Upper lobe of right lung (tissue), 1 donor: Measurements from ENCODE around the gene RAB11FIP5. TPM values are rescaled to one million over a fixed set of nuclear protein-coding genes. Genes with fewer than 3 reads are reported as not detected.

Experiments used
- ATAC-seq: fragments of 200-7000 bp; cut with Tn5 transposase; one replicate; pipeline ENCODE4 v1.9.1; 2020; ENCODE audit warnings: mild to moderate bottlenecking, moderate library complexity
- DNase-seq: peaks from one replicate; pipeline ENCODE4 v3.0.0-alpha.2; 2020
- H3K27ac ChIP-seq: fragments of 200-600 bp; one replicate; pipeline ENCODE4 v1.8.0; 2022
- H3K27me3 ChIP-seq: fragments of 200-600 bp; one replicate; pipeline ENCODE4 v1.8.0; 2022; ENCODE audit warnings: mild to moderate bottlenecking
- H3K36me3 ChIP-seq: fragments of 200-600 bp; one replicate; pipeline ENCODE4 v1.8.0; 2022
- H3K4me1 ChIP-seq: fragments of 200-600 bp; one replicate; pipeline ENCODE4 v1.8.0; 2022
- H3K4me3 ChIP-seq: fragments of 200-600 bp; one replicate; pipeline ENCODE4 v1.8.0; 2022; ENCODE audit warnings: mild to moderate bottlenecking
- H3K9me3 ChIP-seq: fragments of 200-600 bp; one replicate; pipeline ENCODE4 v1.8.0; 2022
- intact Hi-C: fragments of 100-400 bp; cut with DNase I; formaldehyde crosslinking; loops from one replicate; pipeline ENCODE4 v1.11.0; 2022
- total RNA-seq: library from RNA; stranded (reverse); fragmentation: NEBNext Ultra II Directional; extraction: Animal tissue kit (Norgen Biotek cat#: 25700); gene quantifications from one replicate; pipeline ENCODE4 v1.2.1, GENCODE V29; 2021
- TF ChIP-seq, protein P1 (sequence below): fragments of 200-600 bp; IDR thresholded peaks from one replicate; pipeline ENCODE4 v1.8.0; 2022; ENCODE audit warnings: antibody characterized with exemption
- donor health status: DM: no; HTN: yes; CAD: no; lungs with severe emphysema.

RAB11FIP5 gene
- total RNA-seq, 1 donor from 2014 or later = 28.8 TPM

DNA sequence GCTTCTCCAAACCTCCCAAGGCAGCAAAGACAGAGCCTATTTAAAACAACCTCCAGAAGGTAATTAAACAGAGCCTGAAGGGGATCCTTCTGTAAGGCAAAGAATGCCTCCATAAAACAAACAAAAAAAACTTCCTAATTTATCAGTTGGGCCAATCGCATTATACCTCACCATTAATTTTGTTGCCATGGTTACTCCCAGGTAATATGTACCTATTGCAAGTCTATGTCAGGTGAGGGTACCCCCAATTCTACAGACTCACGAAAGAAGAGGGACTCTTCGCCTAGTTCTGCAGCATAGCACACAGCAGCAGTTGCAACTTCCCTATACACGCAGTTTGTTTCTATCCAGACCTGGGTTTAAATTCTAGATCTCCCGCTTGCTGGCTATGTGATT is 80.0 kb downstream of the RAB11FIP5 start:
- intact Hi-C loops = no loop called here
- DNase-seq (no peak), ATAC-seq (no peak)
- TF ChIP-seq, protein P1, sequence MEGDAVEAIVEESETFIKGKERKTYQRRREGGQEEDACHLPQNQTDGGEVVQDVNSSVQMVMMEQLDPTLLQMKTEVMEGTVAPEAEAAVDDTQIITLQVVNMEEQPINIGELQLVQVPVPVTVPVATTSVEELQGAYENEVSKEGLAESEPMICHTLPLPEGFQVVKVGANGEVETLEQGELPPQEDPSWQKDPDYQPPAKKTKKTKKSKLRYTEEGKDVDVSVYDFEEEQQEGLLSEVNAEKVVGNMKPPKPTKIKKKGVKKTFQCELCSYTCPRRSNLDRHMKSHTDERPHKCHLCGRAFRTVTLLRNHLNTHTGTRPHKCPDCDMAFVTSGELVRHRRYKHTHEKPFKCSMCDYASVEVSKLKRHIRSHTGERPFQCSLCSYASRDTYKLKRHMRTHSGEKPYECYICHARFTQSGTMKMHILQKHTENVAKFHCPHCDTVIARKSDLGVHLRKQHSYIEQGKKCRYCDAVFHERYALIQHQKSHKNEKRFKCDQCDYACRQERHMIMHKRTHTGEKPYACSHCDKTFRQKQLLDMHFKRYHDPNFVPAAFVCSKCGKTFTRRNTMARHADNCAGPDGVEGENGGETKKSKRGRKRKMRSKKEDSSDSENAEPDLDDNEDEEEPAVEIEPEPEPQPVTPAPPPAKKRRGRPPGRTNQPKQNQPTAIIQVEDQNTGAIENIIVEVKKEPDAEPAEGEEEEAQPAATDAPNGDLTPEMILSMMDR = no peak
- no peaks in the 10 kb centered on the region for H3K9me3 ChIP-seq
- H3K27me3 ChIP-seq = no peaks in the 10 kb centered on the region
- H3K27ac ChIP-seq = no peak overlapping the region
- H3K36me3 ChIP-seq = no peaks in the 10 kb centered on the region
- no peaks in the 10 kb centered on the region for H3K4me1 ChIP-seq
- no peak overlapping the region for H3K4me3 ChIP-seq

DNA sequence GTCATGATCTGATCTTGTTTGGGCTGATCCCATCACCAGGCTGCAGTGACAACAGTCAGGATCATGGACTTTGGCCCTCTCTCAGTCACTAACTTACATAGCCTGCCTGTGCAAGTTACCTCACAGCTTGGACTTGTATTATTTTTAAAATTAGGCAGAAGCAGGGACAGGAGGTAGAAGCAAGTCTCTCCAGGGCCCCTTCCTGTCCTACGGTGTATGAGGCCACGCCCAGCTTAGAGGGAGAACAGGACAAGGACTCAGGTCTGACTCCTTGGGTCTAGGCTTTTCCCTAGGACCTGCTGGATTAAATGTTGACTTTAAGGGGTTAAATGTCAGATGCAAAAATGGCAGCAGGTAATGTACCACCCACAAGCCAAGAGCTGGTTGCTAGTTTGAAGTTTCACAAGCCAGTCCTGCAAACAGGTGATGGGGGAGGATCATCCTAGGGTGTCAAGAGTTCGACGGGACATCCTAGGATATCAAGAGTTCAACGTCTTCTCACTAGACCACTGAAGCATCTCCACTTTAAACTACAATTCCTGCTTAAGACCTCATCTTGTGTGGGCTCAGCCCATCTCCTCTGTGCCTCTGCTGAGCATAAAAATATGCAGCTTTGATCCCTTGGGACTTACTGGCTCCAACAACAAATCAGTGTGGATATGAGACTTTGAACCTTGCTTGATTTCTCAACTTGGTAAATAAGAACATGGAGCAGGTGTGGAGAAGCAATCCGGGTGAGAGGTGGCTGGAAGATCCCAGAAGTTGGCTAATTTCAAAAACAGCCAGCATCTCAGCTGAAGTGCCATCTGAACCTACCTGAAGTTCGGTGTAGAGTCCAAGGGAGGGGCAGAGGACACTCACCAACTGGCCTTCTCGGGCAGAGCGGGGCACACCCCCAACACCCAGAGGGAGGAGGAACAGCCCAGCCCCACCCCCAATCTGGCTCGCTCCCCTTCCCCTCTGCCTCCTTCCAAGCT is 80.7 kb downstream of the RAB11FIP5 start:
- Histone ChIP-seq H3K9me3 (no peaks in the 10 kb centered on the region), H3K36me3 (no peaks in the 10 kb centered on the region), H3K27ac (no peak overlapping the region), H3K4me3 (no peak overlapping the region), H3K4me1 (no peaks in the 10 kb centered on the region), H3K27me3 (no peaks in the 10 kb centered on the region)
- TF ChIP-seq, protein P1 = no peak
- DNase-seq (no peak), ATAC-seq (no peak)
- intact Hi-C loops = no loop called here

DNA sequence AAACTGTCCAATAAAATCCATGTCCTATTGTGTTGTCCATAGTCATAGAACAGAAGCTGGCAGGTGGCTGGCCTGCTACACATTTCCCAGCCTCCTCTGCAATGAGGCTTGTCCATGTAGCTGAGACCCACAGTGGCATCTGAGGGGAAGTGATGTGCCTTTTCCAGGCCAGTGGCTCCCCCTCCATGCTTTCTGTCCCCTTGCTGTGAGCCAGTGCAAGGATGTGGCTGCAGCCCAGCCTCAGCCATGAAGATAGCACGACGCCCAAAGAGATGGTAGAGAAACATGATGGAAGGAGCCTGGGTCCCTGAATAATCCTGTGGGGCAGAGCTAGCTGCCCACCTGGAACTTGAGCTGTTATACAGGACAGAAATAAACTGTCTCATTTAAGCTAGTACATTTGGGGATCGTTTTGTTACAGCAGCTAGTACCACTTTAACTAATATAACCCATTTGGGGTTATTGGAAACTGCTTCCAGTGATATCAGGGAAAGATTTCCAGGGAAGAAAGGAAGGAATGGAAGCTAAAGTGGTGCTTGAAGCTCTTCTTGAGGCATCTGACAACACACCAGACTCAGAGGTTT is 81.6 kb downstream of the RAB11FIP5 start:
- DNase-seq = no peak
- Histone ChIP-seq H3K4me3 (no peak overlapping the region), H3K9me3 (no peaks in the 10 kb centered on the region), H3K27me3 (no peaks in the 10 kb centered on the region), H3K4me1 (no peaks in the 10 kb centered on the region), H3K36me3 (no peaks in the 10 kb centered on the region), H3K27ac (no peak overlapping the region)
- ATAC-seq = no peak
- intact Hi-C loops = no loop called here
- TF ChIP-seq, protein P1 = no peak

DNA sequence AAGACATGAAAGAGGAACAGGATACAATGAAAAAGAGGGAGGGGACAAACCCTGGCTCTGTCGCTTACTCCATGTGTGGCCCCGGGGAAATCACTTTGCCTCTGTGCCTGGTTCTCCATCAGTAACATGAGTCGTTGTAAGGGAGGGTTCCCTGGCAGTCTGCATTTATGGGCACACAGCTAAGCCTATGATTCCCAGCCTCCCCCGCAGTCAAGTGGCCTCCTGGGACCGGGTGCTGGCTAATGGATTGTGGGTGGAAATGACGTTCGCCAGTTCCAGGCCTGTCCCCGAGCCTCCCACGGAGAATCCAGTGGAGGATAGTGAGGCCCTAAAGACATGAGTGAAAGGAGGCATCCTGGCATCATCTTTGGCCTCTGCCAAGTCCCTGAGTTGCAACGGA is 83.9 kb downstream of the RAB11FIP5 start:
- Histone ChIP-seq H3K27ac (no peak overlapping the region), H3K4me3 (no peak overlapping the region), H3K36me3 (no peaks in the 10 kb centered on the region), H3K27me3 (no peaks in the 10 kb centered on the region), H3K9me3 (no peaks in the 10 kb centered on the region), H3K4me1 (no peaks in the 10 kb centered on the region)
- ATAC-seq = no peak
- no peak for DNase-seq
- intact Hi-C loops = no loop called here
- TF ChIP-seq, protein P1 = no peak

DNA sequence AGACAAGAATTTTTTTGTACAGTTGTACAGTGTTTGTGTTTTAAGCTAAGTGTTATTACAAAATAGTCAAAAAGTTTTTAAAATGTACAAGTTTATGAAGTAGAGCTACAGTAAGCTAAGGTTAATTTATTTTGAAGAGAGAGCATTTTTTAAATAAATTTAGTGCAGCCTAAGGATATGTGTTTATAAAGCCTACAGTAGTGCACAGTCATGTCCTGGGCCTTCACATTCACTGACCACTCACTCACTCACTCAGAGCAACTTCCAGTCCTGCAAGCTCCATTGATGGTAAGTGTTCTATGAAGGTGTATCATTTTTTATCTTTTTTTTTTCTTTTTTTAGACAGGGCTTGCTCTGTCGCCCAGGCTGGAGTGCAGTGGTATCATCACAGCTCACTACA is 85.4 kb downstream of the RAB11FIP5 start:
- H3K4me1 ChIP-seq = no peaks in the 10 kb centered on the region
- no peaks in the 10 kb centered on the region for H3K9me3 ChIP-seq
- TF ChIP-seq, protein P1 = no peak
- ATAC-seq (no peak), DNase-seq (no peak)
- intact Hi-C loops = no loop called here
- H3K27ac ChIP-seq = no peak overlapping the region
- no peaks in the 10 kb centered on the region for H3K36me3 ChIP-seq
- no peaks in the 10 kb centered on the region for H3K27me3 ChIP-seq
- no peak overlapping the region for H3K4me3 ChIP-seq
